Hypothalamus (tissue), 51 donors: ENCODE measurements around the gene CNIH2.

Experiments used
- DNase-seq, 51 donors: peaks; one replicate each; lab custom pipeline; 2025; lab: John Stamatoyannopoulos, UW

Gene CNIH2

DNA sequence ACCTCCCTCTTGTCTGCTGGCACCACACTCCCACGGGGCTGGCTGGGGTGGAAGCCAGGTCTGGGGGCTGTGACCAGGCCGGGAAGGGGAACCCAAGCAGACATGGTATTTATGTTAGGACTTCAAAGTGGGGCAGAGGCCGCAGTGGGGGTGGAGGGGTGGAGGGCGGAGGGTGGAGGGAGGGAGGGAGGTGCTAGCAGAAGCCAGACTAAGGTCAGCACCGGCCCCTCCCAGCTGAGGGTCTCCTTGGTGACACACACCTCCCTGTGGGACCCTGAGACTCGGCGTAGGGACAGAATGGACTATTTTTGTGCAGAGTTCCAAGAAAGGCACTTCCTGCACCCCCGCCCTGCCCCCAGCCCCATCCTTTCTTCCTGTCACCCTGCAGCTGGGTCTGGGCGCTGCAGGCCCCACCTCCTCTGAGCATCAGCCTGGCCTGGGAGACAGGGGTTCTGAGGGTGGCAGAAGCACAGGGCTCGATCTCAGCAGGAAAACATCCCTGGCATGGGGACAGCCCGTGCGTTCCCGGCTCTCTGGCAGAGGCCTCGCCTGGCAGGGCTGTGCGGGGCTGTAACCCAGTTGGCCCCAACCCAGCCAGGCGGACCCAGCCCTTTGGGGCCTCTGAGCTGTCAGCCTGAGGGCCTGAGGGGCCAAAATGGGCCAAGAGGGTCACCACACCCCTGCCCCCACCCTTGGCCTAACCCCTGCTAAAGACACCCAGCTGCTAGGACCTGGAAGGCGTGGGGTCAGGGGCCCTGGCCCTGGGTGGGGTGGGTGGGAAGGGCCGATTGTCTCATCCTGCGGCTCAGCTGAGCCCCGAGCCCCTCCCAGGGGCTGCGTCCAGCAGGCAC lies 48.5 kb downstream of the CNIH2 start:
- DNase-seq, result peak in 1 of 51 donors; percentile 19

DNA sequence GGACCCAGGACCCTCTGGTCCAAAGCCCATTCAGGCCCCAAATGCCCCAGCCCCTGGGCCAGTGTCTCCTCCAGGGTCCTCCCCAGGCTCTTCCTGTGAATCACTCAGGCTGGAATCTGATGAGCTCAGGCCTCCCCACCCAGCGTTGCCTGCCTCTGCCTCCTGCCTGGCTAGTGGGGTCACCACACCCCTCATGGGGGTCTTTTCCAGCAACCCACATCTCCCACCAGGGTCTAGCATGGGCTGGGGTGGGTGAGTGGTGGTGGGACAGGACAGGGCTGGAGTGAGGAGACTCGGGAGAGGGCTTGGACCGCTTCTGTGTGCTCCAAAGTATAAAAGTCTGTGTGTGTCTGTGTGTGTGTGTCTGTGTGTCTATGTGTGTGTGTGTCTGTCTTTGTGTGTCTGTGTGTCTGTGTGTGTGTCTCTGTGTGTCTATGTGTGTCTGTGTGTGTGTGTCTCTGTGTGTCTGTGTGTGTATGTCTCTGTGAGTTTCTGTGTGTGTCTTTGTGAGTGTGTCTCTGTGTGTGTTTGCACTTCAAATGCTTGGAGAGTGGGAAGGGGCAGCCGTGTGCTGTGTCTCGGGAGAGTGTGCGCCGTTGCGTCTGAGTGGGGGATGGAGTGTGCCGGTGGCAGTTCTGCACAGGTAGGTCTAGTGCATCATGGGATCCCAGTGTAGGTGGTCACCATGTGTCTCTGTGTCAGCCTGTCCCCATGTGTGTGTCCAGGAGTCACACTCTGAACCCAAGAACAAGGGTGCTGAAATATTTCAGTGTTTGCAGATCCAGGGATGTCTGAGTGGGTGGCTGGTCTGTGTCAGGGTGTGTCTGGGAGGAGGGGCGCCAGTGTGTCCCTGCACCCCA lies 49.4 kb downstream of the CNIH2 start:
- no peak for DNase-seq

GRCh38 chr11:66328031-66328301 lies 50.0 kb downstream of the CNIH2 start:
- no peak for DNase-seq

- DNase-seq, result peak in 46 of 51 donors; percentile 22 to 82 (median 58)
These were observed 50.5 kb downstream of the CNIH2 start for GRCh38 chr11:66328302-66329144.

DNA sequence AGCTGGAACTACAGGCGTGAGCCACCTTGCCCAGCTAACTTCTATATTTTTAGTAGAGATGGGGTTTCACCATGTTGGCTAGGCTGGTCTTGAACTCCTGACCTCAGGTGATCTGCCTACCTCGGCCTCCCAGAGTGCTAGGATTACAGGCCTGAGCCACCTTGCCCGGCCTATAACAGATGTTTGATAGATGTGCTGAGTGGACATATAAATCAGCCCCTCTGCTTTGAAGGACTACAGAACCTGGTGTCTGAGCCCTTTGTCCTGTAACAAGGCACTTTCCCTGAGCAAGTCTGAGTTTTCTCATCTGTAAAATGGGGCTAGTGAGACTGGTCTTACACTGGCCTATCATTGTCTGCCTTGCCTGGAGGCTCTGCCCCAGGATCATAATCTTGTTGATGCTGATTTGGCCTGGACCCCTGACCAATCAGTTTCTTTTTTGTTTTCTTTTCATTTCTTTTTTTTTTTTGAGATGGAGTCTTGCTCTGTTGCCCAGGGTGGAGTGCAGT lies 51.2 kb downstream of the CNIH2 start:
- DNase-seq, result no peak

DNA sequence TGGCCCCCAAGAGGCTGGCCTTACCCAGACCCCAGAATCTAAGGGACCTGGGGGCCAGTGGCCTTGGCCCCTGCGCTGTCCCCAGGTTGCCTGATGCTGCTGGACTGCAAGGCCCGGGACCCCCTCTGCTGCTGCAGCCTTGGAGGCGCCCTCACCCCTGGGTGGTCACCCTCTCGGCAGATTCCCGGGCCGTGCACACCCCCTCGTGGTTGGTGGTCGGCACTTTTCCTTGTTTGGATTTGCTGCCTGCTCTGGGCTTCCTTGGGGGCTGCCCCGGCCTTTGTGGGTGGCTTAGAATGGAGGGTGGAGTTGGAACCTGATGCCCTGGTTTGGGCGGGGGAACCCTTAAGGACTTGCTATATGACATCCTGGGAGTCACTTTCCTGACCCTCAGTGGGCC lies 53.0 kb downstream of the CNIH2 start:
- DNase-seq, result no peak

DNA sequence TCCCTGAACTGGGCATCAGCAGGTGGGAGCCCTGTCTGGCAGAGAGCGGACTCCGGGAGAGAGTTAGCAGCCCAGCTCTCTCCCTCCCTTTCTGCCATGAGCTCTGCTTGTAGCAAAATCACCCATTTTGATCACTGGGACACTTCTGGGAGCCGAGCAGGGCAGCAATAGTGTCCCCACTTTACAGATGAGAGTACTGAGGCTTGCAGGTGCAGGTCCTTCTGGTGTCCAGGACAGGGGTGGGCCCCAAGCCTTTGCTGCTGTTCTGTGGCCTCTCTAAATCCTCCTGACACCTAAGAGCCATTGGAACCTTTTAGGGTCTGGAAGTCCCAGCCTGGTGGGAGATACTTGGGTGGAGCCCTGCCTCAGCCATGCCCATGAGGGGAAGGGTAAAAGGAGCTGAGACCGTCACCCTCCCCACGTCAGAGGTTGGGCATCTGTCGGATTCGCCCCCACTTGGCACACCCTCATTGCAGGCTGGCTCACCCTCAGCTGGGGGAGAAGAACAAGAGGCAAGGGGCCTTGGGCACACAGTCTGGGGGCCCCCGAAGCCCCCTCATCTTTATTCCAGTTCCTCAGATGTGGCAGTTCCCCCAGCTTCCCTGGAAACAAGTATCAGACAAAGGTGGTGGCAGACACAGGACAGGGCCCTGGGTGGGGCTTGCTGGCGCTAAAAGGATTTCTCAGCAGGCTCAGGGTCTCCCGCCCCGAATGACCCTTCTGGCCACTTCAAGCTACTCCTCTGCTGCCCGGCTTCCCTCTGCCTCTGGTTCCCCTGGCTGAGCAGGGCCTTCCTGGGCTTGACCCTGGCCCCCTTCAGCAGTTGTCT lies 53.8 kb downstream of the CNIH2 start:
- no peak for DNase-seq

DNA sequence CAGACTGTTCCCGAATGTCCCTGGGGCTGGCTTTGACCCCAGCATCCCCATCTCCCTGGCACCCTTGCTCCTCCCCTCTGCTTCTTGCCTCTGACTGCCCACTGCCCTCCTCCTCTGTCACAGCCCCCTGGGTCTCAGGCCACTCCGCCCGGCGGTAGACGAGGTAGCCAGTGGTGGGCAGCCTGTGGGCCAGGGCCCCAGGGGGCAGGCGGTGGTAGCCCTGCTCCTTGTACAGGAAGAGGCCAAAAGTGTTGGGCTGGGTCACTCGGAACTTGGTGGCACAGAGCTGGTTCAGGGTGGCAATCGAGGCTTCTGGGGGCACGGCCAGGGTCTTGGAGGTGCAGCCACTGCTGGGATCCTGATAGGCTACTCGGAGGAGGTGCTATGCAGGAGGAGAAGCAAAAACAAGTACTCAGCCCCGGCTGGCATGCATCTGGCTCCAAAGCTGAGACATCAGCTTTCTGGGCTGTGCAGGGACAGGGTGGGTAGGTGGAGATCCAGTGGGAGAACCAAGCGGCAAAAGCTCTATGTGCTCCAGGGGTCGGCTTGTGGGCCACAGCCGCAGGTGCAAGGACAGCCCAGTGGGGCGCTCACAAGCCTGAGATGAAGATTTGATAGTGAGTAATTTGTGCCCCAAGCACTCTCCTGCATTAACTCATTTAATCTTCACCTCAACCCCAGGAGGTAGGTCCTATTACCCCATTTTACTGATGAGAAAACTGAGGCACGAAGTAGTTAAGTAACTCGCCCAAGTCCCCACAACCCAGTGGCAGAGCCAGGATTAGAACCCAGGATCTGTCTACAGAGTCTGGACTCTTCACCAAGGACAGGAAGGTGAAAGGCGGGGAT lies 54.6 kb downstream of the CNIH2 start:
- no peak for DNase-seq

- no peak for DNase-seq
These were observed 55.4 kb downstream of the CNIH2 start for GRCh38 chr11:66333220-66333877.
